ENCODE data around the gene ZNF48.
"Not testable (repeated sequence)": the region's sequence is repeated elsewhere in the genome, so short reads cannot be mapped to it uniquely, and the experiment has no call there.

Gene ZNF48

GRCh38 chr16:30379158-30379783 is 15.9 kb upstream of the ZNF48 start:
- Mint-ChIP-seq H3K9me3 (no peaks in the 10 kb centered on the region), H3K4me3 (peak overlapping the region; percentile 97), H3K36me3 (peaks cover 35% of the 10 kb centered on the region), H3K27ac (peak overlapping the region; percentile 99), H3K4me1 (peaks cover 68% of the 10 kb centered on the region)
- DNase-seq (ENCODE audit: low spot score in 2 of 2), result peak in 1 of 2 donors; percentile 57
- ATAC-seq, result no peak

- Mint-ChIP-seq H3K4me3 (peak overlapping the region; percentile 97), H3K27ac (peak overlapping the region; percentile 99), H3K36me3 (peaks cover 35% of the 10 kb centered on the region), H3K4me1 (peaks cover 68% of the 10 kb centered on the region), H3K9me3 (no peaks in the 10 kb centered on the region)
- ATAC-seq (no peak), DNase-seq (ENCODE audit: low spot score in 2 of 2) (no peak)
These were observed 15.0 kb upstream of the ZNF48 start for GRCh38 chr16:30380072-30380802.

GRCh38 chr16:30380803-30381208 is 14.4 kb upstream of the ZNF48 start:
- Mint-ChIP-seq H3K36me3 (peaks cover 35% of the 10 kb centered on the region), H3K4me3 (peak overlapping the region; percentile 97)

GRCh38 chr16:30381291-30382041 is 13.8 kb upstream of the ZNF48 start:
- ATAC-seq (no peak), DNase-seq (ENCODE audit: low spot score in 2 of 2) (peak in 1 of 2 donors; percentile 65)
- Mint-ChIP-seq H3K27ac (peak overlapping the region; percentile 96), H3K4me3 (peak overlapping the region; percentile 97), H3K36me3 (peaks cover 35% of the 10 kb centered on the region), H3K4me1 (peaks cover 68% of the 10 kb centered on the region), H3K9me3 (no peaks in the 10 kb centered on the region)

More at GRCh38 chr16:30380803-30381208, 14.4 kb upstream of the ZNF48 start:
- Mint-ChIP-seq H3K9me3 (no peaks in the 10 kb centered on the region), H3K4me1 (peaks cover 68% of the 10 kb centered on the region), H3K27ac (peak overlapping the region; percentile 96)
- no peak for ATAC-seq
- no peak for DNase-seq (ENCODE audit: low spot score in 2 of 2)

- Mint-ChIP-seq H3K4me3 (peak within 1 kb of the TSS; percentile 97), H3K27ac (peak within 1 kb of the TSS; percentile 96), H3K36me3 (peaks cover 32% of the 10 kb centered on the region), H3K9me3 (no peaks in the 10 kb centered on the region), H3K4me1 (peaks cover 64% of the 10 kb centered on the region)
- DNase-seq (ENCODE audit: low spot score in 2 of 2) (peak; percentile 58 to 88), ATAC-seq (peak; percentile 65)
These were observed 12.9 kb upstream of the ZNF48 start, which contains the start of gene SEPTIN1 for GRCh38 chr16:30382111-30382881. TSS of gene SEPTIN1 (minus strand) at chr16:30382561. CDS start at chr16:30382542, 19 bp downstream.

- ATAC-seq (no peak), DNase-seq (ENCODE audit: low spot score in 2 of 2) (no peak)
- peaks cover 52% of the 10 kb centered on the region for H3K4me1 Mint-ChIP-seq
- H3K27ac Mint-ChIP-seq, result peak overlapping the region; percentile 96
- H3K36me3 Mint-ChIP-seq, result peaks cover 19% of the 10 kb centered on the region
- peak overlapping the region; percentile 97 for H3K4me3 Mint-ChIP-seq
- no peaks in the 10 kb centered on the region for H3K9me3 Mint-ChIP-seq
These were observed 11.7 kb upstream of the ZNF48 start for GRCh38 chr16:30383521-30383920.

GRCh38 chr16:30394592-30395154 is 547 bp upstream of the ZNF48 start:
- peaks cover 28% of the 10 kb centered on the region for H3K36me3 Mint-ChIP-seq
- no peak for DNase-seq (ENCODE audit: low spot score in 2 of 2)
- no peak for ATAC-seq
- H3K4me3 Mint-ChIP-seq, result peak overlapping the region; percentile 83
- no peaks in the 10 kb centered on the region for H3K9me3 Mint-ChIP-seq
- peak overlapping the region; percentile 93 for H3K27ac Mint-ChIP-seq
- peaks cover 39% of the 10 kb centered on the region for H3K4me1 Mint-ChIP-seq

- DNase-seq (ENCODE audit: low spot score in 2 of 2) (no peak), ATAC-seq (no peak)
- peaks cover 51% of the 10 kb centered on the region for H3K4me1 Mint-ChIP-seq
- H3K27ac Mint-ChIP-seq, result peak overlapping the region; percentile 78
- peak overlapping the region; percentile 83 for H3K4me3 Mint-ChIP-seq
- peaks cover 35% of the 10 kb centered on the region for H3K36me3 Mint-ChIP-seq
- no peaks in the 10 kb centered on the region for H3K9me3 Mint-ChIP-seq
These were observed 869 bp downstream of the ZNF48 start for GRCh38 chr16:30395992-30396585.

GRCh38 chr16:30396627-30397026 is 1.4 kb downstream of the ZNF48 start:
- not testable (repeated sequence) for ATAC-seq; H3K9me3 Mint-ChIP-seq; DNase-seq (ENCODE audit: low spot score in 2 of 2)
- peaks cover 35% of the 10 kb centered on the region for H3K36me3 Mint-ChIP-seq
- peak overlapping the region; percentile 83 for H3K4me3 Mint-ChIP-seq
- peaks cover 56% of the 10 kb centered on the region for H3K4me1 Mint-ChIP-seq
- H3K27ac Mint-ChIP-seq, result peak overlapping the region; percentile 78

- Mint-ChIP-seq H3K9me3 (no peaks in the 10 kb centered on the region), H3K4me3 (peak overlapping the region; percentile 83), H3K27ac (peak overlapping the region; percentile 78), H3K36me3 (peaks cover 35% of the 10 kb centered on the region), H3K4me1 (peaks cover 59% of the 10 kb centered on the region)
- DNase-seq (ENCODE audit: low spot score in 2 of 2), result no peak
- no peak for ATAC-seq
These were observed 1.8 kb downstream of the ZNF48 start for GRCh38 chr16:30397056-30397455.

- peaks cover 35% of the 10 kb centered on the region for H3K36me3 Mint-ChIP-seq
- peak in 1 of 2 donors; percentile 63 for DNase-seq (ENCODE audit: low spot score in 2 of 2)
- ATAC-seq, result peak; percentile 9
- no peak overlapping the region for H3K27ac Mint-ChIP-seq
- H3K4me3 Mint-ChIP-seq, result peak overlapping the region; percentile 84
- no peaks in the 10 kb centered on the region for H3K9me3 Mint-ChIP-seq
- peaks cover 59% of the 10 kb centered on the region for H3K4me1 Mint-ChIP-seq
These were observed 2.8 kb downstream of the ZNF48 start for GRCh38 chr16:30397776-30398660.

- H3K9me3 Mint-ChIP-seq, result no peaks in the 10 kb centered on the region
- H3K36me3 Mint-ChIP-seq, result peaks cover 35% of the 10 kb centered on the region
- no peak for ATAC-seq
- H3K4me3 Mint-ChIP-seq, result peak overlapping the region; percentile 84
- no peak overlapping the region for H3K27ac Mint-ChIP-seq
- DNase-seq (ENCODE audit: low spot score in 2 of 2), result no peak
- peaks cover 59% of the 10 kb centered on the region for H3K4me1 Mint-ChIP-seq
These were observed 3.6 kb downstream of the ZNF48 start for GRCh38 chr16:30398661-30399434.

Measured in stimulated activated effector memory CD8-positive, alpha-beta T cell treated with anti-CD3 and anti-CD28 coated beads, Interleukin-12 subunit alpha, Interleukin-12 subunit beta, amount 100 ng/mL, for 72 hours (primary cell).